GM12878 (cell line): Measurements from ENCODE around the gene SCGB2B2. TPM values are rescaled to one million over a fixed set of nuclear protein-coding genes. Genes with fewer than 3 reads are reported as not detected.
"Not testable (repeated sequence)": the region's sequence is repeated elsewhere in the genome, so short reads cannot be mapped to it uniquely, and the experiment has no call there.

ENCODE experiments used
- ATAC-seq: fragments of 200-7000 bp; cut with Tn5 transposase; 3 replicates; pipeline ENCODE4 v1.9.1; 2020; ENCODE audit warnings: mild to moderate bottlenecking, moderate library complexity
- BruUV-seq: library from RNA; stranded (reverse); fragments of 400-500 nt; replicated peaks from 2 replicates; lab custom pipeline; 2021; lab: Mats Ljungman, UMichigan
- CTCF ChIA-PET: fragments of 300-600 bp; sonication (Branson Sonifier 250); formaldehyde crosslinking; extraction: SDS; loops from one replicate; lab custom pipeline; 2021; ENCODE audit warnings: inconsistent platforms; lab: Yijun Ruan, JAX
- POLR2A ChIA-PET: fragments of 350-600 bp; formaldehyde crosslinking; extraction: SDS; loops from one replicate; lab custom pipeline; 2021; ENCODE audit warnings: inconsistent platforms; lab: Charles Lee
- RAD21 ChIA-PET: fragments of 300-600 bp; sonication (Branson Sonifier 250); formaldehyde crosslinking; loops from one replicate; lab custom pipeline; 2023; ENCODE audit warnings: antibody characterized with exemption; ENCODE audit not compliant: unreplicated experiment; lab: Charles Lee
- SMC1A ChIA-PET: fragments of 300-600 bp; sonication (Branson Sonifier 250); formaldehyde crosslinking; loops from one replicate; lab custom pipeline; 2023; ENCODE audit not compliant: unreplicated experiment, uncharacterized antibody; lab: Charles Lee
- DNase-seq: peaks from one replicate; pipeline ENCODE4 v3.0.0-alpha.2; 2011; ENCODE audit warnings: low read depth, low spot score
- FAIRE-seq: peaks from 3 replicates; lab custom pipeline; 2011; peaks lifted over from hg19 to GRCh38; lab: Jason Lieb, UNC
- H2AFZ ChIP-seq: 2 replicates; pipeline ENCODE4 v1.6.0; 2011; ENCODE audit warnings: low read depth, low read length, control low read depth; ENCODE audit not compliant: control insufficient read depth
- H3K27ac ChIP-seq: 2 replicates; pipeline ENCODE4 v1.5.1; 2011; ENCODE audit warnings: control low read depth; ENCODE audit not compliant: control insufficient read depth, insufficient read depth
- H3K27me3 ChIP-seq, 2 experiments: replicated peaks in 1 of 2; 2 replicates each; pipeline versions ENCODE4 v1.6.0 to v1.6.1; 2011; ENCODE audit warnings: low read length in 1 of 2; ENCODE audit not compliant: control insufficient read depth in 2 of 2, insufficient read depth in 2 of 2
- H3K36me3 ChIP-seq, 2 experiments: 2 replicates each; pipeline ENCODE4 v1.5.1; 2011; ENCODE audit warnings: low read length in 1 of 2; ENCODE audit not compliant: control insufficient read depth in 2 of 2, insufficient read depth in 2 of 2
- H3K4me1 ChIP-seq: 2 replicates; pipeline ENCODE4 v1.6.1; 2011; ENCODE audit warnings: mild to moderate bottlenecking, low read length, moderate library complexity, mixed read lengths; ENCODE audit not compliant: control insufficient read depth, insufficient read depth
- H3K4me2 ChIP-seq: 2 replicates; pipeline ENCODE4 v1.6.0; 2011; ENCODE audit warnings: control low read depth; ENCODE audit not compliant: control insufficient read depth, insufficient read depth
- H3K4me3 ChIP-seq: fragments of 200-600 bp; sonication (generic); 2 replicates; pipeline ENCODE4 v1.5.1; 2016
- H3K79me2 ChIP-seq: 2 replicates; pipeline ENCODE4 v1.6.0; 2011; ENCODE audit warnings: low read length; ENCODE audit not compliant: control insufficient read depth, insufficient read depth
- H3K9ac ChIP-seq: 2 replicates; pipeline ENCODE4 v1.8.0; 2011; ENCODE audit warnings: low read length, control low read depth, mixed read lengths; ENCODE audit not compliant: control insufficient read depth, insufficient read depth
- H3K9me3 ChIP-seq: replicated peaks from 3 replicates; pipeline ENCODE4 v1.5.1; 2011; ENCODE audit warnings: mild to moderate bottlenecking, low read length; ENCODE audit not compliant: control insufficient read depth, insufficient read depth
- H4K20me1 ChIP-seq: 2 replicates; pipeline ENCODE4 v1.6.0; 2011; ENCODE audit not compliant: control insufficient read depth, insufficient read depth
- WGBS: methylation state at CpG from one replicate; pipeline ENCODE4 v1.1.6; 2016; ENCODE audit warnings: low lambda C conversion rate; ENCODE audit not compliant: insufficient replicate concordance, insufficient coverage; ENCODE audit errors: missing lambda C conversion rate; 5-methylcytosine and 5-hydroxymethylcytosine counted together
- in situ Hi-C: fragments of 300-500 bp; cut with MboI; formaldehyde crosslinking; loops from 9 replicates; pipeline ENCODE4 v1.14.3; 2018; ENCODE audit warnings: mixed read lengths
- intact Hi-C: fragments of 100-400 bp; cut with micrococcal nuclease; formaldehyde crosslinking; loops from one replicate; pipeline ENCODE4 v1.14.2; 2022; ENCODE audit not compliant: unreplicated experiment
- polyA plus RNA-seq, 11 experiments: library from polyadenylated mRNA; depleted of rRNA in 4 of 11; unstranded in 6 of 11; stranded (reverse) in 5 of 11; fragments of >200 nt; fragmentation: Nextera tagmentation in 4 of 11; fragmentation: Illumina TruSeq in 1 of 11; extraction: Ambion mirVana in 4 of 11; extraction: Trizol in 1 of 11; gene quantifications; 1 replicate in 1 of 11; 2 replicates in 10 of 11; pipeline versions ENCODE4 v1.2.1 to v1.2.3, GENCODE V29; 2011 to 2016; ENCODE audit warnings: inconsistent platforms in 2 of 11, missing spikeins in 2 of 11, low read depth in 1 of 11
- total RNA-seq, 4 experiments: library from RNA; depleted of rRNA in 3 of 4; stranded (reverse); fragments of >200 nt in 3 of 4; fragmentation: Illumina TruSeq in 1 of 4; extraction: Trizol in 1 of 4; gene quantifications; 2 replicates each; pipeline versions ENCODE4 v1.2.1 to v1.2.3, GENCODE V29; 2013 to 2021

The SCGB2B2 gene
- total and polyA plus RNA-seq, 10 of the 15 experiments (the other 5 are each of a cell fraction or from before 2014, with no cell fraction given) = 0.06 to 0.35 (median 0.21) TPM; not detected in 6

GRCh38 chr19:34668690-34669089, 8.3 kb downstream of the SCGB2B2 start:
- H3K36me3 ChIP-seq, H3K4me1 ChIP-seq, H3K9ac ChIP-seq, intact Hi-C loops, H3K4me3 ChIP-seq, H2AFZ ChIP-seq, CTCF ChIA-PET, DNase-seq, in situ Hi-C loops, H3K4me2 ChIP-seq, FAIRE-seq, H3K27ac ChIP-seq, SMC1A ChIA-PET, H3K27me3 ChIP-seq, RAD21 ChIA-PET, H3K9me3 ChIP-seq, H4K20me1 ChIP-seq, BruUV-seq, ATAC-seq, H3K79me2 ChIP-seq, POLR2A ChIA-PET: not testable (repeated sequence)
- 95% methylated on average over 5 of the region's 5 CpGs for WGBS

- RAD21 ChIA-PET, H3K27ac ChIP-seq, H3K9ac ChIP-seq, H4K20me1 ChIP-seq, FAIRE-seq, in situ Hi-C loops, POLR2A ChIA-PET, intact Hi-C loops, H3K4me3 ChIP-seq, H3K4me2 ChIP-seq, CTCF ChIA-PET, H2AFZ ChIP-seq, DNase-seq, H3K36me3 ChIP-seq, H3K79me2 ChIP-seq, H3K27me3 ChIP-seq, ATAC-seq, BruUV-seq, H3K4me1 ChIP-seq, SMC1A ChIA-PET, H3K9me3 ChIP-seq: not testable (repeated sequence)
- 92% methylated on average over 27 of the region's 36 CpGs for WGBS
Observed at GRCh38 chr19:34668077-34668689, 8.8 kb downstream of the SCGB2B2 start.
